Suprapubic skin (tissue), 4 donors: ENCODE results near the gene CDK15.
"Not testable (repeated sequence)": the region's sequence is repeated elsewhere in the genome, so short reads cannot be mapped to it uniquely, and the experiment has no call there.

ENCODE experiments used
- CTCF ChIP-seq, 2 donors: fragments of 200-600 bp in 1 of 2; fragments of 450-650 bp in 1 of 2; sonication (generic) in 1 of 2; IDR thresholded peaks; one replicate each; pipeline ENCODE4 v1.5.1; 2016 to 2019; ENCODE audit warnings: antibody characterized with exemption in 2 of 2, mild to moderate bottlenecking in 1 of 2, moderate library complexity in 1 of 2
- EP300 ChIP-seq: sonication (generic); formaldehyde crosslinking; IDR thresholded peaks from one replicate; pipeline ENCODE4 v1.6.1; 2017; ENCODE audit warnings: antibody characterized with exemption
- POLR2AphosphoS5 ChIP-seq, 3 donors: sonication (generic); formaldehyde crosslinking; IDR thresholded peaks; one replicate each; pipeline ENCODE4 v1.6.1; 2017; ENCODE audit warnings: antibody characterized with exemption in 3 of 3

- TF ChIP-seq CTCF (IDR thresholded peaks at IDR 0.05); POLR2AphosphoS5 (IDR thresholded peaks at IDR 0.05); EP300: not testable (repeated sequence)
Measured at GRCh38 chr2:201798914-201799285, 7.4 kb upstream of the CDK15 start.
